SU-DHL-6 (cell line): ENCODE results near the gene WDR90.

ENCODE experiments used
- H2AFZ ChIP-seq: fragments of 200-600 bp; sonication (generic); 2 replicates; pipeline ENCODE4 v1.6.1; 2014; ENCODE audit warnings: low read depth, mild to moderate bottlenecking, moderate library complexity, mixed read lengths, antibody characterized with exemption, low read length; ENCODE audit not compliant: severe bottlenecking
- H3F3A ChIP-seq: fragments of 200-600 bp; shearing (Covaris generic); 2 replicates; pipeline ENCODE4 v1.6.0; 2016; ENCODE audit warnings: antibody characterized with exemption, mild to moderate bottlenecking; ENCODE audit not compliant: insufficient read depth
- H3K27ac ChIP-seq: fragments of 200-600 bp; sonication (generic); 2 replicates; pipeline ENCODE4 v1.5.1; 2016; ENCODE audit warnings: low read depth, mild to moderate bottlenecking, low read length, moderate library complexity, mixed read lengths
- H3K27me3 ChIP-seq: fragments of 200-600 bp; sonication (generic), shearing (Covaris generic); 2 replicates; pipeline ENCODE4 v1.6.0; 2014; ENCODE audit warnings: mild to moderate bottlenecking, low read length
- H3K36me3 ChIP-seq: fragments of 200-600 bp; sonication (generic); 2 replicates; pipeline ENCODE4 v1.6.1; 2014; ENCODE audit warnings: mild to moderate bottlenecking, low read length, mixed read lengths
- H3K4me2 ChIP-seq: fragments of 300-600, 200-600 bp; shearing (Covaris generic), sonication (generic); 2 replicates; pipeline ENCODE4 v1.6.0; 2014; ENCODE audit warnings: low read length, low read depth, mild to moderate bottlenecking; ENCODE audit not compliant: poor library complexity, severe bottlenecking
- H3K4me3 ChIP-seq: fragments of 200-600 bp; sonication (generic); 2 replicates; pipeline ENCODE4 v1.5.1; 2014; ENCODE audit warnings: antibody characterized with exemption, low read length, mild to moderate bottlenecking, mixed read lengths; ENCODE audit not compliant: insufficient read depth, poor library complexity, severe bottlenecking
- H3K79me2 ChIP-seq: fragments of 200-600 bp; sonication (generic); 2 replicates; pipeline ENCODE4 v1.6.1; 2014; ENCODE audit warnings: mild to moderate bottlenecking, low read length, moderate library complexity; ENCODE audit not compliant: insufficient read depth
- H3K9ac ChIP-seq: fragments of 200-600 bp; sonication (generic); 2 replicates; pipeline ENCODE4 v1.7.0; 2014; ENCODE audit warnings: mild to moderate bottlenecking, low read length
- H3K9me2 ChIP-seq: fragments of 200-600 bp; sonication (generic); replicated peaks from 2 replicates; pipeline ENCODE4 v1.6.1; 2014; ENCODE audit warnings: low read length; ENCODE audit not compliant: insufficient read depth
- H3K9me3 ChIP-seq: fragments of 200-600 bp; sonication (generic); 2 replicates; pipeline ENCODE4 v1.6.1; 2014; ENCODE audit warnings: low read length, mixed read lengths; ENCODE audit not compliant: insufficient read depth
- H4K20me1 ChIP-seq: fragments of 200-600 bp; sonication (generic); 2 replicates; pipeline ENCODE4 v1.6.1; 2014; ENCODE audit warnings: low read depth, mild to moderate bottlenecking, antibody characterized with exemption, low read length, moderate library complexity, mixed read lengths
- EZH2phosphoT487 ChIP-seq: fragments of 200-600 bp; sonication (generic), shearing (Covaris generic); conservative IDR thresholded peaks from 2 replicates; pipeline ENCODE4 v1.6.1; 2018; ENCODE audit warnings: mild to moderate bottlenecking, antibody characterized with exemption, low read length, moderate library complexity, mixed read lengths
- TF ChIP-seq, protein P1 (sequence below): fragments of 200-600 bp; sonication (generic); IDR thresholded peaks from one replicate; pipeline ENCODE4 v1.5.1; 2017; ENCODE audit warnings: antibody characterized with exemption, mild to moderate bottlenecking, low read length, moderate library complexity; ENCODE audit not compliant: insufficient read depth, poor library complexity, severe bottlenecking

The WDR90 gene

GRCh38 chr16:629185-629832, 19.9 kb upstream of the WDR90 start:
- H3K27me3 ChIP-seq: no peaks in the 10 kb centered on the region
- no peak overlapping the region for H3K4me3 ChIP-seq
- H3K4me2 ChIP-seq: no peak overlapping the region
- no peaks in the 10 kb centered on the region for H3K36me3 ChIP-seq
- no peaks in the 10 kb centered on the region for H3F3A ChIP-seq
- H2AFZ ChIP-seq: no peak overlapping the region
- no peak overlapping the region for H3K9ac ChIP-seq
- no peak for TF ChIP-seq EZH2phosphoT487
- TF ChIP-seq, protein P1, sequence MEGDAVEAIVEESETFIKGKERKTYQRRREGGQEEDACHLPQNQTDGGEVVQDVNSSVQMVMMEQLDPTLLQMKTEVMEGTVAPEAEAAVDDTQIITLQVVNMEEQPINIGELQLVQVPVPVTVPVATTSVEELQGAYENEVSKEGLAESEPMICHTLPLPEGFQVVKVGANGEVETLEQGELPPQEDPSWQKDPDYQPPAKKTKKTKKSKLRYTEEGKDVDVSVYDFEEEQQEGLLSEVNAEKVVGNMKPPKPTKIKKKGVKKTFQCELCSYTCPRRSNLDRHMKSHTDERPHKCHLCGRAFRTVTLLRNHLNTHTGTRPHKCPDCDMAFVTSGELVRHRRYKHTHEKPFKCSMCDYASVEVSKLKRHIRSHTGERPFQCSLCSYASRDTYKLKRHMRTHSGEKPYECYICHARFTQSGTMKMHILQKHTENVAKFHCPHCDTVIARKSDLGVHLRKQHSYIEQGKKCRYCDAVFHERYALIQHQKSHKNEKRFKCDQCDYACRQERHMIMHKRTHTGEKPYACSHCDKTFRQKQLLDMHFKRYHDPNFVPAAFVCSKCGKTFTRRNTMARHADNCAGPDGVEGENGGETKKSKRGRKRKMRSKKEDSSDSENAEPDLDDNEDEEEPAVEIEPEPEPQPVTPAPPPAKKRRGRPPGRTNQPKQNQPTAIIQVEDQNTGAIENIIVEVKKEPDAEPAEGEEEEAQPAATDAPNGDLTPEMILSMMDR: no peak
- H3K27ac ChIP-seq: no peak overlapping the region
- no peaks in the 10 kb centered on the region for H3K79me2 ChIP-seq
- H3K9me3 ChIP-seq: no peaks in the 10 kb centered on the region
- H4K20me1 ChIP-seq: no peaks in the 10 kb centered on the region
- no peaks in the 10 kb centered on the region for H3K9me2 ChIP-seq

GRCh38 chr16:629833-630248, 19.3 kb upstream of the WDR90 start:
- no peaks in the 10 kb centered on the region for H3K27me3 ChIP-seq
- no peak overlapping the region for H3K4me2 ChIP-seq
- no peak for TF ChIP-seq EZH2phosphoT487
- TF ChIP-seq, protein P1: no peak
- H3K27ac ChIP-seq: no peak overlapping the region
- no peaks in the 10 kb centered on the region for H3K36me3 ChIP-seq
- no peaks in the 10 kb centered on the region for H3K9me2 ChIP-seq
- no peaks in the 10 kb centered on the region for H3K9me3 ChIP-seq
- H3K9ac ChIP-seq: no peak overlapping the region
- H2AFZ ChIP-seq: no peak overlapping the region
- no peaks in the 10 kb centered on the region for H4K20me1 ChIP-seq
- H3K79me2 ChIP-seq: no peaks in the 10 kb centered on the region
- no peaks in the 10 kb centered on the region for H3F3A ChIP-seq
- no peak overlapping the region for H3K4me3 ChIP-seq

DNA sequence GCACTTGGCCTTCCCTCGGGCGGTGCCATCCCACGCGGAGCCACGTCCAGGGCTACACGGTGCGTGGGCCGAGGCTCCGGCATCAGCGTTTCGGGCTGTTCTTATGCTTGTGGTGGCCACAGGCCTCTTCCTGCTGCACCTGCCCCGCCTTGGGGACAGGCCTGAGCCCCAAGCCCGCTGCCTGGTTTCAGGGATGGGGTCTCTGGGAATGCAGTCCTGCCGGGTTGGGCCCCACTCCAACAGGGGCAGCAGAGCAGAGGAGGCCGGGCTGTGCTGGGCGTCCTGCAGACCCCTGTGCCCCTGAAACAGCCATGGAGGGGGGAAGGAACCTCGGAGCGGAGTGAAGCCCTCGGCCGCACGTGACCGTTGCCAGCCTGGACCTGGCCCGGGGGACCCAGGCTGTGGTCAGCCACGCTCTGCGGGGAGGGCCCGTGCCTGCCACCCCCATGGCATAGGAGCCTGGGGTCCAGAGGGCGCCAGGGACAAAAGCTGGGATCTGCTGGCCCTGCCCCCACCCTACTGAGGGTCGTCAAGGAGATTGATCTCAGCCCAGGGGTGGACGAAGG, 18.8 kb upstream of the WDR90 start:
- Histone ChIP-seq H3K27me3 (no peaks in the 10 kb centered on the region), H3K27ac (no peak overlapping the region), H2AFZ (no peak overlapping the region), H3K9me2 (no peaks in the 10 kb centered on the region), H3K36me3 (no peaks in the 10 kb centered on the region), H3K4me2 (no peak overlapping the region), H3K9ac (no peak overlapping the region), H3K9me3 (no peaks in the 10 kb centered on the region), H3K79me2 (no peaks in the 10 kb centered on the region), H3K4me3 (no peak overlapping the region), H3F3A (no peaks in the 10 kb centered on the region), H4K20me1 (no peaks in the 10 kb centered on the region)
- TF ChIP-seq, protein P1: no peak
- TF ChIP-seq EZH2phosphoT487: no peak
